Ectodermal cell (in vitro differentiated cells): ENCODE data around the gene TMEM250.
"Not testable (repeated sequence)": the region's sequence is repeated elsewhere in the genome, so short reads cannot be mapped to it uniquely, and the experiment has no call there.

ENCODE experiments used
- H3K27ac ChIP-seq: 2 replicates; pipeline ENCODE4 v1.7.0; 2013; ENCODE audit warnings: mild to moderate bottlenecking, low read depth, low read length; ENCODE audit not compliant: insufficient read depth, poor library complexity, severe bottlenecking
- H3K27me3 ChIP-seq: 2 replicates; pipeline ENCODE4 v1.7.0; 2013; ENCODE audit warnings: mild to moderate bottlenecking, low read length; ENCODE audit not compliant: insufficient read depth, control insufficient read depth, poor library complexity, severe bottlenecking
- H3K36me3 ChIP-seq: one replicate; pipeline ENCODE4 v1.7.0; 2013; ENCODE audit warnings: low read length; ENCODE audit not compliant: control insufficient read depth, insufficient read depth
- H3K4me1 ChIP-seq: one replicate; pipeline ENCODE4 v1.7.0; 2013; ENCODE audit warnings: low read length; ENCODE audit not compliant: control insufficient read depth, insufficient read depth
- H3K4me3 ChIP-seq: 2 replicates; pipeline ENCODE4 v1.7.0; 2013; ENCODE audit warnings: low read depth, low read length, control low read depth; ENCODE audit not compliant: insufficient read depth
- H3K9me3 ChIP-seq: 2 replicates; pipeline ENCODE4 v1.7.0; 2013; ENCODE audit warnings: mild to moderate bottlenecking, low read length, moderate library complexity; ENCODE audit not compliant: control insufficient read depth
- WGBS, 2 experiments: methylation state at CpG; one replicate each; pipeline ENCODE4 v1.1.7; 2013; ENCODE audit warnings: missing lambda C conversion rate in 2 of 2; 5-methylcytosine and 5-hydroxymethylcytosine counted together

Gene TMEM250

GRCh38 chr9:136103651-136104487, 14.8 kb downstream of the TMEM250 start:
- Histone ChIP-seq H3K4me3 (no peak overlapping the region), H3K4me1 (peaks cover 40% of the 10 kb centered on the region), H3K27ac (no peak overlapping the region), H3K36me3 (no peaks in the 10 kb centered on the region), H3K9me3 (no peaks in the 10 kb centered on the region), H3K27me3 (no peaks in the 10 kb centered on the region)
- WGBS, 2 experiments = 65 to 67% methylated on average over 34 of the region's 34 CpGs

GRCh38 chr9:136101615-136102074, 17.0 kb downstream of the TMEM250 start:
- not testable (repeated sequence) for H3K27me3 ChIP-seq, H3K9me3 ChIP-seq, H3K27ac ChIP-seq, H3K4me3 ChIP-seq, H3K36me3 ChIP-seq
- 91 to 95% methylated on average over 13 to 14 of the region's 27 CpGs for WGBS, 2 experiments
- peaks cover 34% of the 10 kb centered on the region for H3K4me1 ChIP-seq

DNA sequence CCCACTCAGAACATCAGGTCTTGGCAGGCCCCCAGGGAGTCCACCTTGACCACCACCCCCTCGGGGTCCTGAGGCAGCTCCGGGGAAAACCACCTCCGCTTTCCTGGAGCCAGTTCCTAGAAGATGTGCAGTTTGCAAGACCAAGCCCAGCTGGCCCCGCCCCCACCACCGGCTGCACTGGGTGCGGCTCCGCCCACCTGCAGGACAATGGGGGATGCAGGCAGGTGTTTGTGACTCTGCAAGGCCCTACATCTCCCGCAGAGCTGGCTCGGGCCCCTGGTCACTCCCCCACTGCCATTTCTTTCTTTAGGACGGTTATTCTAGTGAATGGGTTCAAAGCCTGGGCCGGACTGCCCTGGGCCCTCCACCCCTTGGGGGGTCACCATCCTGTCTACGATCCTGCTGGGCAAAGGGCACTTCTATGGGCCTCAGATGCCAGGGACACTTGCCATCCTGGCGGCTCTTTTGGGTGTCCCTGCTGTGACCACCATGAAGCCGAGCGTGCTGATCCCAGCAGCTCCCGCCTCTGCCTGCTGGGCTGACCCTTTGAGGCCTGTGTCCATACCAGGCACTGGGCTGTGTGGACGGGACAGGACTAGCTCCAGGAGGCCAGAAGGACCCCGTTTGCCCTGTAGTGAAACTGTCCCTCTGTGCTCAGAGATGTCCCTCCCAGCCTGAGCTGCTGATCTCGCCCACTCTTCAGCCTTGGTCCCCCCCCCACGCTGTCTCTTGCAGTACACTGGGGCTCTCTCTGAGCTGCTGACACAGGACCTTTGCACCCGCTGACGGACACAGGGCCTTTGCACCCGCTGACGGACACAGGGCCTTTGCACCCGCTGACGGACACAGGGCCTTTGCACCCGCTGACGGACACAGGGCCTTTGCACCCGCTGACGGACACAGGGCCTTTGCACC, 17.7 kb downstream of the TMEM250 start:
- peaks cover 15% of the 10 kb centered on the region for H3K27me3 ChIP-seq
- H3K36me3 ChIP-seq = no peaks in the 10 kb centered on the region
- 59 to 60% methylated on average over 23 to 24 of the region's 30 CpGs for WGBS, 2 experiments
- H3K4me1 ChIP-seq = peaks cover 34% of the 10 kb centered on the region
- no peak overlapping the region for H3K27ac ChIP-seq
- no peaks in the 10 kb centered on the region for H3K9me3 ChIP-seq
- no peak overlapping the region for H3K4me3 ChIP-seq

- H3K27ac ChIP-seq = no peak overlapping the region
- H3K9me3 ChIP-seq = no peaks in the 10 kb centered on the region
- H3K27me3 ChIP-seq = peaks cover 23% of the 10 kb centered on the region
- peaks cover 24% of the 10 kb centered on the region for H3K4me1 ChIP-seq
- WGBS, 2 experiments = 89 to 94% methylated on average over 5 to 6 of the region's 25 CpGs
- H3K36me3 ChIP-seq = no peaks in the 10 kb centered on the region
- H3K4me3 ChIP-seq = no peak overlapping the region
Measured at GRCh38 chr9:136099542-136099941, 19.1 kb downstream of the TMEM250 start.

GRCh38 chr9:136098844-136099243, 19.8 kb downstream of the TMEM250 start:
- H3K9me3 ChIP-seq = no peaks in the 10 kb centered on the region
- H3K27me3 ChIP-seq = peaks cover 30% of the 10 kb centered on the region
- H3K36me3 ChIP-seq = no peaks in the 10 kb centered on the region
- 74% methylated on average over 14 of the region's 14 CpGs for WGBS, 2 experiments
- H3K27ac ChIP-seq = no peak overlapping the region
- H3K4me3 ChIP-seq = no peak overlapping the region
- peaks cover 23% of the 10 kb centered on the region for H3K4me1 ChIP-seq

- Histone ChIP-seq H3K4me1 (peaks cover 27% of the 10 kb centered on the region), H3K9me3 (no peaks in the 10 kb centered on the region), H3K27me3 (peaks cover 37% of the 10 kb centered on the region), H3K4me3 (no peak overlapping the region), H3K36me3 (no peaks in the 10 kb centered on the region), H3K27ac (no peak overlapping the region)
- WGBS, 2 experiments = 95% methylated on average over 11 of the region's 11 CpGs
Measured at GRCh38 chr9:136098210-136098609, 20.5 kb downstream of the TMEM250 start.

- WGBS, 2 experiments = 76 to 79% methylated on average over 2 to 4 of the region's 5 CpGs
- Histone ChIP-seq H3K27ac (no peak overlapping the region), H3K4me3 (no peak overlapping the region), H3K4me1 (peaks cover 34% of the 10 kb centered on the region), H3K27me3 (peaks cover 39% of the 10 kb centered on the region), H3K9me3 (no peaks in the 10 kb centered on the region), H3K36me3 (no peaks in the 10 kb centered on the region)
Measured at GRCh38 chr9:136096505-136097001, 22.1 kb downstream of the TMEM250 start.

GRCh38 chr9:136095070-136096058, 23.3 kb downstream of the TMEM250 start, which contains the start of gene NACC2:
NACC2 (minus strand) TSS chr9:136095289; CDS start chr9:136050521, 44,768 bp downstream.
- Histone ChIP-seq H3K27ac (no peak within 1 kb of the TSS), H3K27me3 (peaks cover 39% of the 10 kb centered on the region), H3K4me1 (peaks cover 39% of the 10 kb centered on the region), H3K9me3 (no peaks in the 10 kb centered on the region), H3K4me3 (peak within 1 kb of the TSS; percentile 52), H3K36me3 (no peaks in the 10 kb centered on the region)
- 3% methylated on average over 143 of the region's 143 CpGs for WGBS, 2 experiments
